Panc1 (cell line): ENCODE results near the gene PLPP7.

Experiments used
- POLR2AphosphoS5 ChIP-seq: IDR thresholded peaks from 2 replicates; pipeline ENCODE4 v1.6.1; 2012; ENCODE audit warnings: mild to moderate bottlenecking, low read depth, low read length, moderate library complexity
- TF ChIP-seq, protein P1 (sequence below): fragments of 450-650 bp; IDR thresholded peaks from 2 replicates; pipeline ENCODE4 v1.5.1; 2017; ENCODE audit warnings: mild to moderate bottlenecking
- TF ChIP-seq, protein P2 (sequence below), 2 experiments: IDR thresholded peaks; 2 replicates each; pipeline ENCODE4 v1.6.1; 2011 to 2012; ENCODE audit warnings: low read depth in 2 of 2, control low read depth in 1 of 2, low read length in 1 of 2, mild to moderate bottlenecking in 1 of 2, moderate library complexity in 1 of 2; ENCODE audit not compliant: insufficient read depth in 1 of 2

DNA sequence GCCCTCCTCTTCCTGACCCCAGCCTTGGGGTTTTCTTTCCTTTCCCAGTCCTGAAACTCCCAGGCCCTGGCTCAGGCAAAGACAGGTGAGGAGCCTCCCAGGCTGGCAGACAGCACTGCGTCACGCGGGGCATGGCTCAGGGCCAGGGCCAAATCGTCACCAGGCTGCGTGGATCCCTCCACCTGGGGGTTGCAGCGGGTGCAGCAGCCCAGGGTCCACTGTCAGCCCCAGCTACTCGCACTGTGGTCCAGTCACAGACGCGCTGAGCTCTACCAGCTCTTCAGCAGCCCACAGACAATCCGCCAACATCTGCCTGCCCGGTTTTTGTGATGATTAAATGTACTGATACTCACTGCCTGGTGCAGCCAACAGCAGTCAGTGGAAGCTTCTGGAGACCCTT lies 25.3 kb upstream of the PLPP7 start:
- TF ChIP-seq, protein P1, sequence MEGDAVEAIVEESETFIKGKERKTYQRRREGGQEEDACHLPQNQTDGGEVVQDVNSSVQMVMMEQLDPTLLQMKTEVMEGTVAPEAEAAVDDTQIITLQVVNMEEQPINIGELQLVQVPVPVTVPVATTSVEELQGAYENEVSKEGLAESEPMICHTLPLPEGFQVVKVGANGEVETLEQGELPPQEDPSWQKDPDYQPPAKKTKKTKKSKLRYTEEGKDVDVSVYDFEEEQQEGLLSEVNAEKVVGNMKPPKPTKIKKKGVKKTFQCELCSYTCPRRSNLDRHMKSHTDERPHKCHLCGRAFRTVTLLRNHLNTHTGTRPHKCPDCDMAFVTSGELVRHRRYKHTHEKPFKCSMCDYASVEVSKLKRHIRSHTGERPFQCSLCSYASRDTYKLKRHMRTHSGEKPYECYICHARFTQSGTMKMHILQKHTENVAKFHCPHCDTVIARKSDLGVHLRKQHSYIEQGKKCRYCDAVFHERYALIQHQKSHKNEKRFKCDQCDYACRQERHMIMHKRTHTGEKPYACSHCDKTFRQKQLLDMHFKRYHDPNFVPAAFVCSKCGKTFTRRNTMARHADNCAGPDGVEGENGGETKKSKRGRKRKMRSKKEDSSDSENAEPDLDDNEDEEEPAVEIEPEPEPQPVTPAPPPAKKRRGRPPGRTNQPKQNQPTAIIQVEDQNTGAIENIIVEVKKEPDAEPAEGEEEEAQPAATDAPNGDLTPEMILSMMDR: no peak
- no peak for TF ChIP-seq POLR2AphosphoS5
- TF ChIP-seq, protein P2, sequence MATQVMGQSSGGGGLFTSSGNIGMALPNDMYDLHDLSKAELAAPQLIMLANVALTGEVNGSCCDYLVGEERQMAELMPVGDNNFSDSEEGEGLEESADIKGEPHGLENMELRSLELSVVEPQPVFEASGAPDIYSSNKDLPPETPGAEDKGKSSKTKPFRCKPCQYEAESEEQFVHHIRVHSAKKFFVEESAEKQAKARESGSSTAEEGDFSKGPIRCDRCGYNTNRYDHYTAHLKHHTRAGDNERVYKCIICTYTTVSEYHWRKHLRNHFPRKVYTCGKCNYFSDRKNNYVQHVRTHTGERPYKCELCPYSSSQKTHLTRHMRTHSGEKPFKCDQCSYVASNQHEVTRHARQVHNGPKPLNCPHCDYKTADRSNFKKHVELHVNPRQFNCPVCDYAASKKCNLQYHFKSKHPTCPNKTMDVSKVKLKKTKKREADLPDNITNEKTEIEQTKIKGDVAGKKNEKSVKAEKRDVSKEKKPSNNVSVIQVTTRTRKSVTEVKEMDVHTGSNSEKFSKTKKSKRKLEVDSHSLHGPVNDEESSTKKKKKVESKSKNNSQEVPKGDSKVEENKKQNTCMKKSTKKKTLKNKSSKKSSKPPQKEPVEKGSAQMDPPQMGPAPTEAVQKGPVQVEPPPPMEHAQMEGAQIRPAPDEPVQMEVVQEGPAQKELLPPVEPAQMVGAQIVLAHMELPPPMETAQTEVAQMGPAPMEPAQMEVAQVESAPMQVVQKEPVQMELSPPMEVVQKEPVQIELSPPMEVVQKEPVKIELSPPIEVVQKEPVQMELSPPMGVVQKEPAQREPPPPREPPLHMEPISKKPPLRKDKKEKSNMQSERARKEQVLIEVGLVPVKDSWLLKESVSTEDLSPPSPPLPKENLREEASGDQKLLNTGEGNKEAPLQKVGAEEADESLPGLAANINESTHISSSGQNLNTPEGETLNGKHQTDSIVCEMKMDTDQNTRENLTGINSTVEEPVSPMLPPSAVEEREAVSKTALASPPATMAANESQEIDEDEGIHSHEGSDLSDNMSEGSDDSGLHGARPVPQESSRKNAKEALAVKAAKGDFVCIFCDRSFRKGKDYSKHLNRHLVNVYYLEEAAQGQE (IDR thresholded peaks at IDR 0.05; ENCODE audit: insufficient read depth in 1 of 2, low read depth in 2 of 2, low read length in 1 of 2): no peak
